ENCODE data around the gene TRRAP. TPM values are rescaled to one million over a fixed set of nuclear protein-coding genes. Genes with fewer than 3 reads are reported as not detected.

Gene TRRAP
- total and polyA plus RNA-seq, 2 of the 8 experiments (the other 6 are each of a cell fraction or from before 2014, with no cell fraction given), result 21.7 to 48.6 TPM

GRCh38 chr7:98913026-98913425, 34.7 kb downstream of the TRRAP start:
- POLR2A ChIA-PET (ENCODE audit: partially characterized antibody), result no interaction called here
- no peak overlapping the region for H3K23ac ChIP-seq (ENCODE audit: insufficient read length)
- no peak overlapping the region for H3K4ac ChIP-seq (replicated peaks; ENCODE audit: insufficient read length, low read depth, low read length)
- no peaks in the 10 kb centered on the region for H3K79me1 ChIP-seq (ENCODE audit: low read depth, low read length)
- no peak for DNase-seq (ENCODE audit: low read depth in 1 of 2, low spot score in 2 of 2)
- no peak overlapping the region for H3K9ac ChIP-seq (replicated peaks in 1 of 4; ENCODE audit: extremely low read depth in 1 of 4, low read depth in 3 of 4, low read length in 3 of 4)
- no peak overlapping the region for H2BK20ac ChIP-seq (ENCODE audit: low read length)
- H3K14ac ChIP-seq (ENCODE audit: insufficient read length), result no peak overlapping the region
- no peak overlapping the region for H3K4me3 ChIP-seq (ENCODE audit: extremely low read depth in 1 of 4, insufficient read depth in 2 of 4, low read depth in 3 of 4, low read length in 4 of 4)
- H2AK5ac ChIP-seq (ENCODE audit: low read depth, low read length), result no peak overlapping the region
- H3K4me1 ChIP-seq (replicated peaks in 1 of 4; ENCODE audit: control insufficient read depth in 3 of 4, insufficient read depth in 4 of 4, low read length in 3 of 4), result no peaks in the 10 kb centered on the region
- H2BK12ac ChIP-seq (ENCODE audit: low read depth, low read length), result no peak overlapping the region
- no peaks in the 10 kb centered on the region for H3K79me2 ChIP-seq (ENCODE audit: control insufficient read depth in 1 of 2, insufficient read depth in 2 of 2, low read length in 2 of 2)
- H3K36me3 ChIP-seq (ENCODE audit: control insufficient read depth in 2 of 4, insufficient read depth in 4 of 4, low read length in 3 of 4), result peaks cover 35 to 86% (median 63%) of the 10 kb centered on the region in 4 experiments
- H3K56ac ChIP-seq (replicated peaks; ENCODE audit: insufficient read length, low read depth, low read length), result no peak overlapping the region
- H3K18ac ChIP-seq (ENCODE audit: extremely low read depth, low read length), result no peak overlapping the region
- no peak overlapping the region for H4K5ac ChIP-seq (ENCODE audit: insufficient read length, low read depth, low read length)
- H2BK15ac ChIP-seq (ENCODE audit: low read length), result no peak overlapping the region
- no peaks in the 10 kb centered on the region for H3K27me3 ChIP-seq (replicated peaks in 1 of 4; ENCODE audit: control insufficient read depth in 3 of 4, extremely low read depth in 1 of 4, insufficient read depth in 3 of 4, low read length in 3 of 4)
- no peak overlapping the region for H4K8ac ChIP-seq (ENCODE audit: extremely low read depth, insufficient read depth, low read length)
- peaks cover 0 to 5% of the 10 kb centered on the region in 2 experiments for H4K20me1 ChIP-seq (replicated peaks in 1 of 2; ENCODE audit: control insufficient read depth in 1 of 2, insufficient read depth in 2 of 2, low read length in 2 of 2)
- no peak overlapping the region for H2BK120ac ChIP-seq (replicated peaks; ENCODE audit: low read depth, low read length)
- 93% methylated on average over 8 of the region's 8 CpGs; no CpG with 5 or more reads in 1 of the 2 experiments for WGBS, 2 experiments (ENCODE audit: extremely low coverage in 1 of 2, insufficient coverage in 1 of 2, insufficient read length in 1 of 2, insufficient replicate concordance in 2 of 2, low coverage in 1 of 2, low lambda C conversion rate in 2 of 2, missing lambda C conversion rate in 1 of 2)
- no peak overlapping the region for H3K27ac ChIP-seq (ENCODE audit: low read depth, low read length)
- no peak overlapping the region for H3K4me2 ChIP-seq (ENCODE audit: insufficient read depth in 1 of 2, low read depth in 2 of 2, low read length in 2 of 2)
- H3K23me2 ChIP-seq (ENCODE audit: low read depth, low read length), result no peaks in the 10 kb centered on the region
- no peak overlapping the region for H2AFZ ChIP-seq (ENCODE audit: low read length)
- FAIRE-seq, result no peak
- H4K91ac ChIP-seq (replicated peaks; ENCODE audit: insufficient read length, low read length), result no peak overlapping the region
- CTCF ChIA-PET (ENCODE audit: partially characterized antibody), result interaction anchor here (0.6 to 0.7 kb wide), 2 partner anchors 9 to 179 kb away, joined by 3 to 4 read pairs; no protein-coding TSS in a partner anchor
- no peaks in the 10 kb centered on the region; a peak in 1 of 4 replicates for H3K9me3 ChIP-seq (ENCODE audit: insufficient read depth in 2 of 2, low read depth in 1 of 2, low read length in 1 of 2)
- no peak overlapping the region for H2BK5ac ChIP-seq (ENCODE audit: low read depth, low read length)
- TF ChIP-seq SUZ12 (IDR thresholded peaks at IDR 0.05; ENCODE audit: low read length) (no peak), EP300 (IDR thresholded peaks at IDR 0.05; ENCODE audit: borderline replicate concordance in 1 of 2, low read depth in 2 of 2, low read length in 2 of 2) (no peak), POLR2AphosphoS5 (IDR thresholded peaks at IDR 0.05; ENCODE audit: low read depth, low read length) (no peak), SIN3A (conservative IDR thresholded peaks at IDR 0.05 in 1 of 2, IDR thresholded peaks at IDR 0.05 in 1 of 2; ENCODE audit: low read depth in 1 of 2, low read length in 2 of 2) (no peak), TAF1 (IDR thresholded peaks at IDR 0.05; ENCODE audit: low read depth, low read length) (no peak), JUND (IDR thresholded peaks at IDR 0.05; ENCODE audit: low read length) (no peak), SP4 (IDR thresholded peaks at IDR 0.05; ENCODE audit: low read length) (no peak), PHF8 (conservative IDR thresholded peaks at IDR 0.05; ENCODE audit: low read depth, low read length) (no peak), CBX8 (IDR thresholded peaks at IDR 0.05; ENCODE audit: borderline replicate concordance, low read depth, low read length) (no peak), GTF2F1 (IDR thresholded peaks at IDR 0.05; ENCODE audit: borderline replicate concordance, low read depth, low read length) (no peak), TBP (IDR thresholded peaks at IDR 0.05; ENCODE audit: low read depth, low read length) (no peak), E2F6 (IDR thresholded peaks at IDR 0.05) (no peak), KDM4A (IDR thresholded peaks at IDR 0.05; ENCODE audit: low read depth, low read length, severe bottlenecking) (no peak)

Measured in H1 (cell line).